K562 (cell line): ENCODE results near the gene HFE. TPM values are rescaled to one million over a fixed set of nuclear protein-coding genes. Genes with fewer than 3 reads are reported as not detected.

Experiments
- AFF4 ChIP-seq: sonication (generic); formaldehyde crosslinking; IDR thresholded peaks from 2 replicates; pipeline ENCODE4 v1.8.0; 2023; ENCODE audit warnings: mild to moderate bottlenecking, missing genetic modification reagents
- CLOCK ChIP-seq: fragments of 250-450 bp; sonication (Bioruptor Pico); IDR thresholded peaks from 2 replicates; pipeline ENCODE4 v1.4.0; 2020; ENCODE audit warnings: mild to moderate bottlenecking, moderate library complexity, borderline replicate concordance
- CXXC5 ChIP-seq: fragments of 250-450 bp; sonication (Bioruptor Pico); IDR thresholded peaks from 2 replicates; pipeline ENCODE4 v1.8.0; 2022; ENCODE audit warnings: inconsistent platforms, mild to moderate bottlenecking, moderate library complexity
- NELFE ChIP-seq: IDR thresholded peaks from 2 replicates; pipeline ENCODE4 v1.6.1; 2011; ENCODE audit warnings: mild to moderate bottlenecking; ENCODE audit not compliant: insufficient read depth, insufficient read length
- SMARCA4 ChIP-seq: fragments of 450-650 bp; IDR thresholded peaks from 2 replicates; pipeline ENCODE4 v1.6.1; 2016
- SMC3 ChIP-seq: conservative IDR thresholded peaks from 2 replicates; pipeline ENCODE4 v1.6.1; 2011; ENCODE audit warnings: low read depth, low read length, improper control_type of control experiment; ENCODE audit not compliant: insufficient read depth
- ZFP36 ChIP-seq: fragments of 150-350 bp; IDR thresholded peaks from 2 replicates; pipeline ENCODE4 v1.6.1; 2018; ENCODE audit warnings: low read length, low read depth; ENCODE audit not compliant: partially characterized antibody
- polyA plus RNA-seq, 8 experiments: library from polyadenylated mRNA; depleted of rRNA in 4 of 8; stranded (reverse) in 5 of 8; unstranded in 3 of 8; fragments of >200 nt; fragmentation: Nextera tagmentation in 2 of 8; fragmentation: Illumina TruSeq in 1 of 8; extraction: Ambion mirVana in 2 of 8; extraction: Trizol in 1 of 8; gene quantifications; 2 replicates each; pipeline versions ENCODE4 v1.2.1 to v1.2.3, GENCODE V29; 2011 to 2014; ENCODE audit warnings: inconsistent platforms in 1 of 8, missing spikeins in 1 of 8
- total RNA-seq, 7 experiments: library from RNA; depleted of rRNA in 6 of 7; stranded (reverse); fragments of >200 nt in 6 of 7; fragmentation: Illumina TruSeq in 2 of 7; extraction: Trizol in 2 of 7; gene quantifications; 2 replicates each; pipeline versions ENCODE4 v1.2.1 to v1.2.3, GENCODE V29; 2011 to 2021; ENCODE audit warnings: low replicate concordance in 1 of 7
- TF ChIP-seq, protein P1 (sequence below): fragments of 150-350 bp; conservative IDR thresholded peaks from 2 replicates; pipeline ENCODE4 v1.6.1; 2014; ENCODE audit warnings: low read length
- TF ChIP-seq, protein P2 (sequence below): fragments of 450-650 bp; IDR thresholded peaks from 2 replicates; pipeline ENCODE4 v1.6.1; 2016; ENCODE audit warnings: missing biosample characterization, missing genetic modification characterization
- TF ChIP-seq, protein P3 (sequence below): fragments of 450-650 bp; IDR thresholded peaks from 2 replicates; pipeline ENCODE4 v1.7.0; 2016; ENCODE audit warnings: borderline replicate concordance
- TF ChIP-seq, protein P4 (sequence below), 2 experiments: IDR thresholded peaks; 2 replicates each; pipeline ENCODE4 v1.6.1; 2011; ENCODE audit warnings: borderline replicate concordance in 1 of 2, control low read depth in 1 of 2, low read depth in 1 of 2, low read length in 1 of 2, mild to moderate bottlenecking in 1 of 2, mixed read lengths in 1 of 2, moderate library complexity in 1 of 2; ENCODE audit not compliant: insufficient read depth in 1 of 2, insufficient read length in 1 of 2, poor library complexity in 1 of 2, severe bottlenecking in 1 of 2; ENCODE audit errors: extremely low read depth in 1 of 2

The HFE gene
- total and polyA plus RNA-seq, 9 of the 15 experiments (the other 6 are each of a cell fraction or from before 2014, with no cell fraction given), result 0.14 to 1.2 (median 0.76) TPM

GRCh38 chr6:26055719-26056582 lies 31.3 kb upstream of the HFE start (continued):
- TF ChIP-seq, protein P1, sequence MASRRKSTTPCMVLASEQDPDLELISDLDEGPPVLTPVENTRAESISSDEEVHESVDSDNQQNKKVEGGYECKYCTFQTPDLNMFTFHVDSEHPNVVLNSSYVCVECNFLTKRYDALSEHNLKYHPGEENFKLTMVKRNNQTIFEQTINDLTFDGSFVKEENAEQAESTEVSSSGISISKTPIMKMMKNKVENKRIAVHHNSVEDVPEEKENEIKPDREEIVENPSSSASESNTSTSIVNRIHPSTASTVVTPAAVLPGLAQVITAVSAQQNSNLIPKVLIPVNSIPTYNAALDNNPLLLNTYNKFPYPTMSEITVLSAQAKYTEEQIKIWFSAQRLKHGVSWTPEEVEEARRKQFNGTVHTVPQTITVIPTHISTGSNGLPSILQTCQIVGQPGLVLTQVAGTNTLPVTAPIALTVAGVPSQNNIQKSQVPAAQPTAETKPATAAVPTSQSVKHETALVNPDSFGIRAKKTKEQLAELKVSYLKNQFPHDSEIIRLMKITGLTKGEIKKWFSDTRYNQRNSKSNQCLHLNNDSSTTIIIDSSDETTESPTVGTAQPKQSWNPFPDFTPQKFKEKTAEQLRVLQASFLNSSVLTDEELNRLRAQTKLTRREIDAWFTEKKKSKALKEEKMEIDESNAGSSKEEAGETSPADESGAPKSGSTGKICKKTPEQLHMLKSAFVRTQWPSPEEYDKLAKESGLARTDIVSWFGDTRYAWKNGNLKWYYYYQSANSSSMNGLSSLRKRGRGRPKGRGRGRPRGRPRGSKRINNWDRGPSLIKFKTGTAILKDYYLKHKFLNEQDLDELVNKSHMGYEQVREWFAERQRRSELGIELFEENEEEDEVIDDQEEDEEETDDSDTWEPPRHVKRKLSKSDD, result no peak
- peak; percentile 79 for TF ChIP-seq CXXC5 (CRISPR knock-in tag)
- TF ChIP-seq, protein P2, sequence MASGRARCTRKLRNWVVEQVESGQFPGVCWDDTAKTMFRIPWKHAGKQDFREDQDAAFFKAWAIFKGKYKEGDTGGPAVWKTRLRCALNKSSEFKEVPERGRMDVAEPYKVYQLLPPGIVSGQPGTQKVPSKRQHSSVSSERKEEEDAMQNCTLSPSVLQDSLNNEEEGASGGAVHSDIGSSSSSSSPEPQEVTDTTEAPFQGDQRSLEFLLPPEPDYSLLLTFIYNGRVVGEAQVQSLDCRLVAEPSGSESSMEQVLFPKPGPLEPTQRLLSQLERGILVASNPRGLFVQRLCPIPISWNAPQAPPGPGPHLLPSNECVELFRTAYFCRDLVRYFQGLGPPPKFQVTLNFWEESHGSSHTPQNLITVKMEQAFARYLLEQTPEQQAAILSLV, result no peak
- TF ChIP-seq AFF4, result peak; percentile 100
- TF ChIP-seq NELFE, result no peak
- TF ChIP-seq SMC3, result no peak
- TF ChIP-seq, protein P3, sequence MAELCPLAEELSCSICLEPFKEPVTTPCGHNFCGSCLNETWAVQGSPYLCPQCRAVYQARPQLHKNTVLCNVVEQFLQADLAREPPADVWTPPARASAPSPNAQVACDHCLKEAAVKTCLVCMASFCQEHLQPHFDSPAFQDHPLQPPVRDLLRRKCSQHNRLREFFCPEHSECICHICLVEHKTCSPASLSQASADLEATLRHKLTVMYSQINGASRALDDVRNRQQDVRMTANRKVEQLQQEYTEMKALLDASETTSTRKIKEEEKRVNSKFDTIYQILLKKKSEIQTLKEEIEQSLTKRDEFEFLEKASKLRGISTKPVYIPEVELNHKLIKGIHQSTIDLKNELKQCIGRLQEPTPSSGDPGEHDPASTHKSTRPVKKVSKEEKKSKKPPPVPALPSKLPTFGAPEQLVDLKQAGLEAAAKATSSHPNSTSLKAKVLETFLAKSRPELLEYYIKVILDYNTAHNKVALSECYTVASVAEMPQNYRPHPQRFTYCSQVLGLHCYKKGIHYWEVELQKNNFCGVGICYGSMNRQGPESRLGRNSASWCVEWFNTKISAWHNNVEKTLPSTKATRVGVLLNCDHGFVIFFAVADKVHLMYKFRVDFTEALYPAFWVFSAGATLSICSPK, result 0 out of 2 replicates have a peak, but pooled peaks have one; percentile 69
- peak; percentile 2 for TF ChIP-seq ZFP36
- TF ChIP-seq, protein P4, sequence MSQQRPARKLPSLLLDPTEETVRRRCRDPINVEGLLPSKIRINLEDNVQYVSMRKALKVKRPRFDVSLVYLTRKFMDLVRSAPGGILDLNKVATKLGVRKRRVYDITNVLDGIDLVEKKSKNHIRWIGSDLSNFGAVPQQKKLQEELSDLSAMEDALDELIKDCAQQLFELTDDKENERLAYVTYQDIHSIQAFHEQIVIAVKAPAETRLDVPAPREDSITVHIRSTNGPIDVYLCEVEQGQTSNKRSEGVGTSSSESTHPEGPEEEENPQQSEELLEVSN (IDR thresholded peaks at IDR 0.05; ENCODE audit: borderline replicate concordance in 1 of 2, extremely low read depth in 1 of 2, insufficient read depth in 1 of 2, insufficient read length in 1 of 2, low read depth in 1 of 2, low read length in 1 of 2, poor library complexity in 1 of 2, severe bottlenecking in 1 of 2), result peak; percentile 16 to 45
- no peak for TF ChIP-seq CLOCK (CRISPR knock-in tag)
- TF ChIP-seq SMARCA4, result peak; percentile 11; the same call in 1 of the 2 replicates
